Kidney (tissue), 14 donors: Measurements from ENCODE around the gene CCSER1. TPM values are rescaled to one million over a fixed set of nuclear protein-coding genes. Genes with fewer than 3 reads are reported as not detected.

Source experiments
- DNase-seq, 5 donors: peaks; one replicate each; pipeline ENCODE4 v3.0.0-alpha.2; 2013 to 2020
- FAIRE-seq: peaks from 2 replicates; lab custom pipeline; 2012; peaks lifted over from hg19 to GRCh38; lab: Jason Lieb, UNC
- H3K27ac ChIP-seq, 2 donors: one replicate each; pipeline ENCODE4 v1.7.0; 2013; ENCODE audit warnings: low read depth in 2 of 2, low read length in 2 of 2, inconsistent platforms in 1 of 2
- H3K27me3 ChIP-seq: one replicate; pipeline ENCODE4 v1.7.1; 2013; ENCODE audit warnings: low read length, inconsistent platforms; ENCODE audit not compliant: control insufficient read depth, insufficient read depth
- H3K36me3 ChIP-seq, 3 donors: one replicate each; pipeline versions ENCODE4 v1.7.0 to v1.7.1; 2013; ENCODE audit warnings: low read length in 3 of 3, control low read depth in 1 of 3, inconsistent platforms in 1 of 3; ENCODE audit not compliant: insufficient read depth in 3 of 3, control insufficient read depth in 2 of 3
- H3K4me1 ChIP-seq, 3 donors: one replicate each; pipeline versions ENCODE4 v1.7.0 to v1.7.1; 2013; ENCODE audit warnings: low read length in 3 of 3, inconsistent platforms in 1 of 3, low read depth in 1 of 3; ENCODE audit not compliant: control insufficient read depth in 2 of 3, insufficient read depth in 2 of 3
- H3K4me3 ChIP-seq, 3 donors: one replicate each; pipeline versions ENCODE4 v1.7.0 to v1.8.1; 2013; ENCODE audit warnings: low read length in 3 of 3, control low read depth in 1 of 3, inconsistent platforms in 1 of 3
- H3K9ac ChIP-seq, 3 donors: one replicate each; pipeline versions ENCODE4 v1.7.0 to v1.7.1; 2013; ENCODE audit warnings: low read length in 3 of 3, control low read depth in 1 of 3, inconsistent platforms in 1 of 3
- H3K9me3 ChIP-seq, 3 donors: one replicate each; pipeline versions ENCODE4 v1.7.0 to v1.7.1; 2013; ENCODE audit warnings: low read length in 3 of 3, control low read depth in 1 of 3, inconsistent platforms in 1 of 3; ENCODE audit not compliant: control insufficient read depth in 2 of 3, insufficient read depth in 1 of 3
- intact Hi-C: fragments of 100-400 bp; cut with DNase I; formaldehyde crosslinking; loops from one replicate; pipeline ENCODE4 v1.11.1; 2022
- polyA plus RNA-seq: library from polyadenylated mRNA; stranded (reverse); fragments of 350-450 nt; fragmentation: Illumina TruSeq; extraction: RNeasy Lipid Tissue Mini Kit (QIAGEN cat#74804); gene quantifications from one replicate; pipeline ENCODE4 v1.2.3, GENCODE V29; 2014; ENCODE audit warnings: low read depth, low replicate concordance; ENCODE audit not compliant: insufficient read depth
- total RNA-seq: library from RNA; stranded (reverse); fragmentation: NEBNext Ultra II Directional; extraction: Animal tissue kit (Norgen Biotek cat#: 25700); gene quantifications from one replicate; pipeline ENCODE4 v1.2.1, GENCODE V29; 2021
- TF ChIP-seq, protein P1 (sequence below): IDR thresholded peaks from 3 replicates; pipeline ENCODE4 v1.5.1; 2012; ENCODE audit warnings: mild to moderate bottlenecking, moderate library complexity, borderline replicate concordance; ENCODE audit not compliant: insufficient read depth; ENCODE audit errors: extremely low read depth
- donor health status: control.
- donor health status: control.
- donor health status: control.
- donor health status: control.
- donor health status: control.
- donor health status: DM: yes; HTN: yes; CAD: no.
- donor health status: Normal renal cell carcinoma (clear cell type).

CCSER1 gene
- total and polyA plus RNA-seq, 2 donors from 2014 or later, result 4.2 to 26.8 TPM

DNA sequence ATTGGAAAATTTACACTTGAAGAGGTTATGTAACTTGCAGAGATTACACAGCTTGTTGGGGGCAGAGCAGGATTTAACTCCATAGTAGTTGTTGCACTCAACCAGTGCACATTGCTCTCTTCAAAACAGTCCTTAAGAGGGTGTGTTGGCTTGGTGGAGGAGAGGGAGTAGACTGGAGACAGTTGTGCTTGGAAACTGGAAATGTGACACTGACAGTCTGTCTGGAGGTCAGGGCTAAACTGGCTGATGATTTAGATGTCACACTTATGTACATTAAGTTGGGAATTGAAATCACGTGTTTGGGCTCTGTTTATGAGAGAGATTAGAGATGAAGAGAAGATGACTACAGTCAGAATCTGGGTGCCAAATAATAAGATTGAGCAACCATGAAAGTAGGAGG, 32.9 kb downstream of the CCSER1 start:
- FAIRE-seq (no peak), DNase-seq (no peak)
- Histone ChIP-seq H3K36me3 (no peaks in the 10 kb centered on the region), H3K4me1 (no peaks in the 10 kb centered on the region), H3K27me3 (no peaks in the 10 kb centered on the region), H3K9me3 (no peaks in the 10 kb centered on the region), H3K27ac (no peak overlapping the region), H3K9ac (no peak overlapping the region), H3K4me3 (no peak overlapping the region)
- TF ChIP-seq, protein P1, sequence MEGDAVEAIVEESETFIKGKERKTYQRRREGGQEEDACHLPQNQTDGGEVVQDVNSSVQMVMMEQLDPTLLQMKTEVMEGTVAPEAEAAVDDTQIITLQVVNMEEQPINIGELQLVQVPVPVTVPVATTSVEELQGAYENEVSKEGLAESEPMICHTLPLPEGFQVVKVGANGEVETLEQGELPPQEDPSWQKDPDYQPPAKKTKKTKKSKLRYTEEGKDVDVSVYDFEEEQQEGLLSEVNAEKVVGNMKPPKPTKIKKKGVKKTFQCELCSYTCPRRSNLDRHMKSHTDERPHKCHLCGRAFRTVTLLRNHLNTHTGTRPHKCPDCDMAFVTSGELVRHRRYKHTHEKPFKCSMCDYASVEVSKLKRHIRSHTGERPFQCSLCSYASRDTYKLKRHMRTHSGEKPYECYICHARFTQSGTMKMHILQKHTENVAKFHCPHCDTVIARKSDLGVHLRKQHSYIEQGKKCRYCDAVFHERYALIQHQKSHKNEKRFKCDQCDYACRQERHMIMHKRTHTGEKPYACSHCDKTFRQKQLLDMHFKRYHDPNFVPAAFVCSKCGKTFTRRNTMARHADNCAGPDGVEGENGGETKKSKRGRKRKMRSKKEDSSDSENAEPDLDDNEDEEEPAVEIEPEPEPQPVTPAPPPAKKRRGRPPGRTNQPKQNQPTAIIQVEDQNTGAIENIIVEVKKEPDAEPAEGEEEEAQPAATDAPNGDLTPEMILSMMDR, result no peak
- intact Hi-C loops, result no loop called here

DNA sequence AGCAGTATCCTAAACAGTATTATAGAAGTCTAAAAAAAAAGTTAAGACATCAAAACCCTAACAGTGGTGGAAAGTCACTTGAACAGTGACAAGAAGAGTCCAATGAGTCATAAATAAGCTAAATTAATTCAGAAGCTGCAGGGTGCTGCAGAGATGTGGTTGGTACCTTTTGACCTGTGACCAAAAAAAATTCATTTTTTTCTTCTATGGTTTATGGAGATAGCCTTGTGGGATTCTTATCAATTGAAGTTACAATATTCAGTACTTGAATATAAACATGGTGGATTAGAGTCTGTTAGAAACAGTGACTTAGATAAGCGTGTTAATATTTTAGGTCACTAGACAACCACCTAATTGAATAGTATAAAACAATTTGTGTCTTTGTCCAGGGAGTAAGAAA, 35.4 kb downstream of the CCSER1 start:
- Histone ChIP-seq H3K36me3 (no peaks in the 10 kb centered on the region), H3K4me1 (no peaks in the 10 kb centered on the region), H3K9ac (no peak overlapping the region), H3K27ac (no peak overlapping the region), H3K9me3 (no peaks in the 10 kb centered on the region), H3K27me3 (no peaks in the 10 kb centered on the region), H3K4me3 (no peak overlapping the region)
- intact Hi-C loops, result no loop called here
- no peak for FAIRE-seq
- no peak for DNase-seq
- TF ChIP-seq, protein P1, result no peak

GRCh38 chr4:90163872-90164271, 36.7 kb downstream of the CCSER1 start:
- intact Hi-C loops, result no loop called here
- no peak overlapping the region for H3K27ac ChIP-seq
- H3K4me3 ChIP-seq, result no peak overlapping the region
- FAIRE-seq (no peak), DNase-seq (no peak)
- no peaks in the 10 kb centered on the region for H3K9me3 ChIP-seq
- no peaks in the 10 kb centered on the region for H3K27me3 ChIP-seq
- H3K36me3 ChIP-seq, result no peaks in the 10 kb centered on the region
- TF ChIP-seq, protein P1, result no peak
- no peak overlapping the region for H3K9ac ChIP-seq
- no peaks in the 10 kb centered on the region for H3K4me1 ChIP-seq

- Histone ChIP-seq H3K9me3 (no peaks in the 10 kb centered on the region), H3K9ac (no peak overlapping the region), H3K4me1 (no peaks in the 10 kb centered on the region), H3K27ac (no peak overlapping the region), H3K4me3 (no peak overlapping the region), H3K36me3 (no peaks in the 10 kb centered on the region), H3K27me3 (no peaks in the 10 kb centered on the region)
- FAIRE-seq (no peak), DNase-seq (no peak)
- TF ChIP-seq, protein P1, result no peak
- intact Hi-C loops, result no loop called here
Observed at GRCh38 chr4:90165883-90166282, 38.7 kb downstream of the CCSER1 start.
